Measurements from ENCODE around the gene ZSWIM6.

DNA sequence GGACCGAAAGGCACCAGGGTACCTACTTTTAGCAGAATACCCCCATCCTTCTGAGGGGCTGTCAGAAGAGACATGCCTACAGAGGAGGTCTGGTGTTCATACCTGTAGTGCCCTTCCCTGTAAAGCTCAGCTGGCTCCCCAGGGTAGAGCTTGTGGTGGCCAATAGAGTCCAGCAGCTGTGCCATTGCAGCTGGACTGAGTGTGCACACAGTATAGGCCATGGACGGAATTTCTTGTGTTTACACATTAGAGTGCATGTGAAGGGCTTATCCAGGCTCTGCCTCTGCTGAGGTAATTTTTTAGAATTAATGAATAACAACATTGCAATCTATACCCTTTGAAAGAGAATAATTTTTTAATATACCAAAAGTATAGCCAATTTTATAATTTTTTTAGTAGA lies 191.0 kb downstream of the ZSWIM6 start:
- TF ChIP-seq, protein P1, sequence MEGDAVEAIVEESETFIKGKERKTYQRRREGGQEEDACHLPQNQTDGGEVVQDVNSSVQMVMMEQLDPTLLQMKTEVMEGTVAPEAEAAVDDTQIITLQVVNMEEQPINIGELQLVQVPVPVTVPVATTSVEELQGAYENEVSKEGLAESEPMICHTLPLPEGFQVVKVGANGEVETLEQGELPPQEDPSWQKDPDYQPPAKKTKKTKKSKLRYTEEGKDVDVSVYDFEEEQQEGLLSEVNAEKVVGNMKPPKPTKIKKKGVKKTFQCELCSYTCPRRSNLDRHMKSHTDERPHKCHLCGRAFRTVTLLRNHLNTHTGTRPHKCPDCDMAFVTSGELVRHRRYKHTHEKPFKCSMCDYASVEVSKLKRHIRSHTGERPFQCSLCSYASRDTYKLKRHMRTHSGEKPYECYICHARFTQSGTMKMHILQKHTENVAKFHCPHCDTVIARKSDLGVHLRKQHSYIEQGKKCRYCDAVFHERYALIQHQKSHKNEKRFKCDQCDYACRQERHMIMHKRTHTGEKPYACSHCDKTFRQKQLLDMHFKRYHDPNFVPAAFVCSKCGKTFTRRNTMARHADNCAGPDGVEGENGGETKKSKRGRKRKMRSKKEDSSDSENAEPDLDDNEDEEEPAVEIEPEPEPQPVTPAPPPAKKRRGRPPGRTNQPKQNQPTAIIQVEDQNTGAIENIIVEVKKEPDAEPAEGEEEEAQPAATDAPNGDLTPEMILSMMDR (IDR thresholded peaks at IDR 0.05; ENCODE audit: insufficient read depth, low read length, poor library complexity, severe bottlenecking), result no peak
- no peak for TF ChIP-seq EZH2phosphoT487 (conservative IDR thresholded peaks at IDR 0.05; ENCODE audit: low read length)
